ENCODE measurements around the gene KHDRBS2.

Gene KHDRBS2
- 0 reads per million in 4 donors for total RNA-seq

- DNase-seq, result peak in 1 of 5 donors; percentile 1
These were observed at the start of gene KHDRBS2 for GRCh38 chr6:62285612-62286469. Gene KHDRBS2, minus strand, starts transcription at chr6:62286225.

GRCh38 chr6:62328607-62329006 lies 42.6 kb upstream of the KHDRBS2 start:
- no peak for DNase-seq

GRCh38 chr6:62324834-62325233 lies 38.8 kb upstream of the KHDRBS2 start:
- no peak for DNase-seq

- DNase-seq, result no peak
These were observed 37.9 kb upstream of the KHDRBS2 start for GRCh38 chr6:62323818-62324431.

GRCh38 chr6:62298745-62299392 lies 12.8 kb upstream of the KHDRBS2 start:
- no peak for DNase-seq

GRCh38 chr6:62296541-62296940 lies 10.5 kb upstream of the KHDRBS2 start:
- no peak for DNase-seq

GRCh38 chr6:62288974-62289373 lies 2.9 kb upstream of the KHDRBS2 start:
- no peak for DNase-seq

- no peak for DNase-seq
These were observed 2.5 kb upstream of the KHDRBS2 start for GRCh38 chr6:62288562-62288961.

- no peak for DNase-seq
These were observed 432 bp upstream of the KHDRBS2 start for GRCh38 chr6:62286470-62286843.

GRCh38 chr6:62284725-62285124 lies 1.3 kb downstream of the KHDRBS2 start:
- DNase-seq, result no peak

- DNase-seq, result no peak
These were observed 2.1 kb downstream of the KHDRBS2 start for GRCh38 chr6:62283796-62284411.

- DNase-seq, result no peak
These were observed 2.7 kb downstream of the KHDRBS2 start for GRCh38 chr6:62283365-62283764.

GRCh38 chr6:62280099-62280498 lies 5.9 kb downstream of the KHDRBS2 start:
- no peak for DNase-seq

GRCh38 chr6:62272114-62272513 lies 13.9 kb downstream of the KHDRBS2 start:
- no peak for DNase-seq

- DNase-seq, result no peak
These were observed 20.0 kb downstream of the KHDRBS2 start for GRCh38 chr6:62265906-62266525.

GRCh38 chr6:62262283-62262682 lies 23.7 kb downstream of the KHDRBS2 start:
- no peak for DNase-seq

GRCh38 chr6:62246087-62246486 lies 39.9 kb downstream of the KHDRBS2 start:
- DNase-seq, result no peak

GRCh38 chr6:62236784-62237183 lies 49.2 kb downstream of the KHDRBS2 start:
- DNase-seq, result no peak

- DNase-seq, result no peak
These were observed 56.8 kb downstream of the KHDRBS2 start for GRCh38 chr6:62229231-62229630.

GRCh38 chr6:62217866-62218265 lies 68.2 kb downstream of the KHDRBS2 start:
- no peak for DNase-seq

GRCh38 chr6:62202078-62202477 lies 83.9 kb downstream of the KHDRBS2 start:
- no peak for DNase-seq

GRCh38 chr6:62192593-62192992 lies 93.4 kb downstream of the KHDRBS2 start:
- no peak for DNase-seq

- DNase-seq, result no peak
These were observed 110.8 kb downstream of the KHDRBS2 start for GRCh38 chr6:62175195-62175594.
